SIG-M5 treated with dmso at 0.1 percent for 504 hours (cell line): ENCODE measurements around the gene FKBP7.
"Not testable (repeated sequence)": the region's sequence is repeated elsewhere in the genome, so short reads cannot be mapped to it uniquely, and the experiment has no call there.

Source experiments
- DNase-seq: peaks from one replicate; lab custom pipeline; 2025; ENCODE audit not compliant: unreplicated experiment; lab: John Stamatoyannopoulos, UW

FKBP7 gene

DNA sequence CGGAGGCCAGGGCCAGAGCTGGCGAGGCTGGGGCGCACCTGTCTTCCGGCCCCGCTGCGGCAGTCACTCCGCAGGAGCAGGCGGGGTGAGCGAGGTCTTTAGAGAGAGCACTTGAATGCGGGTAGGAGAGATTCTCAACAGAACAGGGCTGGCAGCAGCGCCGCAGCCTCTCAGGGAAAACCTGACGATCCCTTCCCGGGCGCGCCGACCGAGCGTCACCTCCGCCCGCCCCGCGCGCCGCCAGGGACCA is 28.0 kb downstream of the FKBP7 start:
- no peak for DNase-seq

DNA sequence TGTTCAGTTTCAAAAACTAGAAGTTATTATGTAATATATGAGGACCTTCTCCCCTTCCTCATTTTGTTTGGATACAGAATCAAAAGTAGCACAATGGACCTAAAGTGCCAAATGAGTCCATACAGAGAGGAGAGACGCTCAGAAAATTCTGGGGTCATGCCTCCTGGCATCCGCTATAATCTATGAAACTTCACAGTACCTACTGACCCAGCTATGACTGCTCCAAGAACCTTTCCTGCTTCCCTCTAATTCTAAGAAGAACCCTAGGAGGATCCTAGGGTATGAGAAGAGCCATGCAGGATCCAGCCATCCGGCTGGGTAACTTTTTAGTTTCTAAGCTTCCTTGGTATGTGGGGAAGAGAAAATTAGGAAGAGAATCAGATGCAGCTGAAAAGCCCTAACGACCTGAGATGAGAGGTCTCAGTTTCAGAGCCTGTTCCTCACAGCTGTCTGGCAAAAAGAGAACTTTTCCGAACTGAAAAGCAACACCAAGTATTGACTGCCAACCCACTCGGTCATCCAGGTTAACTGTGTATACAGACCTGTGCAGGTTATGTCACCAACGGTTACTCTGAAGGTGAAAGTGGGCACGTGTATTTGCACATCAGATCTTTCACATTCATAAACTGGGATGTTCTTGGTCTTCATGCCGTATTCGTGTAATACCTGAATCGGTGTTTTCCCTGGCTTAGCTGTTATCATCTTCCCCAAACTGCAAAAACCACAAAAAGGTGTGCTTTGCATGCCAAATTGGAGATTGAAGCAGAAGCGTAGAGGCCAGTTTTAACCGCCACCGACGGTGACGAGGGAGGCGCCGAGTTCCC is 28.5 kb downstream of the FKBP7 start:
- DNase-seq = peak; percentile 44

DNA sequence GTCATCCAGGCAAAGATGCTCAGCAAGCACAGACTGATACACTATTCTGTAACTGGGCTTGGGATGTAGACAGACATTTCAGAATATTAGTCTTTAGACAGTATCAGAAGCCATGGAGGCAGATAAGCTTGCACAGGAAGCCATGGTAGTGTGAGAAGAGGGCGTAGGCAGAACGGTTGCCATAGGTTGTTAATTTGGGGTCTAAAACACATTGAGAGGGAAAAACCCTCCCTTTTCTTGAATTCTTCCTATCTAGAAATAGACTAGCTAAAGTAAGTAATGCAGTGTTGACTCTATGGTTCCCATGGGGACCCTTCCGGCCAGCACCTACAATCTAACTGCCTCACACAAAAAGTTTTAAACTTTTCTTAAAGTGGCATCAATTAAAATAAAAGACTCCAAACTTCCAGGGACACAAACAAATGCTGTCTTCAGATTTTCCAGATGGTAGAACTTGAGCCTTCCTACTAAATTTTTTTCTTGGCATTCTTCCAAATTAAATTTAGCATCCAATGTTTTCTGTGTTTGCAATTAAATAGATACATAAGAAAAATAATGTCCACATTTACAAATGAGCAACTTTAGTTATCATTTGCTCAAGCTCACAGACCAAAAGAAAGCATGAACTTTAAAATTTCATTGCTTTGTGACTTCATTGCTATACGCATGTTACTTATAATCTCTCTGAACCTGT is 29.3 kb downstream of the FKBP7 start:
- DNase-seq = no peak

DNA sequence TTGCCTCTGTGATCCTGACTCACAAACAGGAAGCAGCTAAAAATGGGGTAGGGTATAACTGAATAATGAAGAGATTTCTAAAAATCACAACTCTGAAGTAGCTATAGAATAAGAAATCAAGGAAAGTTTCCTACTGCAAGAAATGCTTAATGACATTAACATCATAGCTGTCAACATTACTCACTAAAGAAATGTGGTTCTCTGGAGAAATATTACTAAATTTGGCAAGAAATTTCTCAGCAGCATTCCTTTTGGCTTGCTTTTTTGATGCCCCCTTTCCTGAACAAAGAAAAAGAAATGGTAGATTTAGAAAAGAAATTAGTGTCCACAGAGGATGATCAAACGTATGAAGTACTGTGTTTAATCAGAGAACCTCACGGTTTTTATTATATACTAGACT is 37.0 kb downstream of the FKBP7 start:
- DNase-seq = no peak

DNA sequence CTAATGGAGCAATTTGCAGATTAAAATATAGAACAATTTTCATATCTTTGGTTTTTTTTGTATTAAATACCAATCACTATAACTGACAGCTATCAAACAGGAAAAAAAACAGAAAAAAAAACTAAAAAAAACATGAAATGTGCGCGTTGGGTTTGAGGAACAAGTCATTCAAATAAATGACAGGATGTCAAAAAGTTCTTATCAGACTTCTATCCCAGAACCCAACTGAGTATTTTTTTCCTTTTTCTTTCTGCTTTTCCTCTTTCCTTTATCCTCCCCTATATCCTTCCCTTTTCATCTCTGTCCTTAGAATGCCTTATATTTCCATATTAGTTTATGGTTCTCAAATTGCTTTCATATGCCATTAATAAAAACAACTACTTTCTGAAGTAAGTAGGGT is 41.7 kb downstream of the FKBP7 start:
- no peak for DNase-seq

DNA sequence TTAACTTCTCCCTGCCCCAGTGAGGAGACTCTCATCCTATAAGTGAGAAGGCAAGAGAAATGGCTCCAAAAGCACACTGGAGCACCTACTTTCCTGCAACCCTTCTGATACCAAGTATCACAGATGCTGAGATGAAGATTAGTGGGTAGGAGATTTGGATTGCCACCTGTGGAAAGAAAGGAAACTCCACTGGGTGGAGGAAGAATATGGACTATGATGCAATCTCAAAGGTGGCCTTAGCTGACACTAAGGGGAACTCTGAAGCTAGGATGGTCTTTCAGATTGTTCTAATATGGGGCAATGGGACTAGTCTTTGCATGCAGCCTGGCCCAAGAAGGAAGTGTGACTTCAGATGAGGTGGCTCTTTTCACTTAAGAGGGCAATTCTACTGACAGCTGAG is 49.1 kb downstream of the FKBP7 start:
- peak; percentile 39 for DNase-seq

DNA sequence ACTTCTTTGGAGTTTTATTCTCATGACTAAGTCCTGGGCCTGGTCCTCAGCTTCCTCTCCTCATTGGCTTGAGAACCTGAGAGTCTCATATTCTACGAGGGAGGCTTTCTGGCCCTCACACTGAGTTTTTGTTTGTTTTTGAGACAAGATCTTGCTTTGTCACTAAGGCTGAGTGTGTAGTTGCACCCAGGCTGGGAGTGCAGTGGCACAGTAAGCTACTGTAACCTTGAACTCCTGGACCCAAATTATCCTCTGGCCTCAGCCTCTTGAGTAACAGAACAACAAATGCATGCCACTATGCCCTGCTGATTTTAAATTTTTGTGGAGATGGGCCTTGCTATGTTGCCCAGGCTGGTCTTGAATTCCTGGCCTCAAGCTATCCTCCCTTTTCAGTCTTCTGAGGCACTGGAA is 50.0 kb downstream of the FKBP7 start:
- DNase-seq = no peak

DNA sequence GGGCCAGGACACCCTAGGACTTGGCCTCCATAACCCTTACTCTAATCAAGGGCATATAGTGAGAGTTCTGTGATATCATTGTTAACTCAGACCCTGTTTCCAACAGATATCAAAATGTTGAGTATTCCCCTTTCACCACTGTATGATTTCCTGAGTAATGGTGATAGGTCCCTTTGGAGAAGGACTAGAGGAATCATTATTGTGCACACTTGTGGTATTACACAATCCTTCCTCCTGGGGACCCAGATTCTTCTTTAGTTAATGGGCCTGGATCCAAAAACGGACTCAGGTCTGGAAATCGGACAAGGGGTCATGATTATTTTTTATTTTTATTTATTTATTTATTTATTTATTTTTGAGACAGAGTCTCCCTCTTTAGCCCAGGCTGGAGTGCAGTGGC is 50.9 kb downstream of the FKBP7 start:
- DNase-seq = no peak

DNA sequence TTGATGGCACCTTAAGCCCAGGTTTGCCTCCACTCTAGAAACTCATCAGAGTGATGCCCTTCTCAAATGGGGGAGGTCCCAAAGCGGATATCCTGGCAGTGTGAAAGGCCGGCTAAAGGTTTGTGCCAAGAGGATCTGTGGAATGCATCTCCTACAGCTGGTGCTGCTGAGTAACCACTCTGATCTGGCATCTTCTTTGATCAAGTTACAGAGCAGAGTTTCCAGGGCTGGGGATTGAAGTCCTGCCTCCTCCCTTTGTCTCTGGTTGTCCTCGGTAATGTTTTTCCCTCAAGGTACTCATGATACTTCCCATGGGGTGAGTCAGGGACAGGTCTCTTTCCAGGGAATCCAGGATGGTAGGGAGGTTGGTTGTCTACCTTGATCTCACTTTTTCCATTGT is 52.0 kb downstream of the FKBP7 start:
- no peak for DNase-seq

DNA sequence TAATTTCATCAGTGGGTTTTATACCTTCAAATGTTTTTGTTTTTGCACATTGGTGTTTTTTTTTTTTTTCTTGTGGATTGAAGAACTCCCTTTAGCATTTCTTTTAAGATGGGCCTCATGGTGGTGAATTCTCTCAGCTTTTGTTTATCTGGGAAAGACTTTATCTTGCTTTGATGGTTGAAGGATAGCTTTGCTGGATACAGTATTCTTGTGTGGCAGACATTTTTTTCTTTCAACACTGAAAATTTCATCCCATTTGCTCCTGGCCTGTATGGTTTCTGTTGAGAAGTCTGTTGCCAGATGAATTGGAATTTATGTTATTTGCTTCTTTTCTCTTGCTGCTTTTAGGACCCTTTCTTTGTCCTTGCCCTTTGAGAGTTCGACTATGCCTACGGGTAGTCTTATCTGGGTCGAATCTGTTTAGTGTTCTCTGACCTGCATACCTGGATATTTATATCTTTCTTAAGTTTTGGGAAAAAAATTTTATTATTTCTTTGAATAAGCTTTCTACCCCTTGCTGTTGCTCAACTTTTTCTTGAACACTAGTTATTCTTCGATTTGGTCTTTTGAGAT is 53.1 kb downstream of the FKBP7 start:
- no peak for DNase-seq

DNA sequence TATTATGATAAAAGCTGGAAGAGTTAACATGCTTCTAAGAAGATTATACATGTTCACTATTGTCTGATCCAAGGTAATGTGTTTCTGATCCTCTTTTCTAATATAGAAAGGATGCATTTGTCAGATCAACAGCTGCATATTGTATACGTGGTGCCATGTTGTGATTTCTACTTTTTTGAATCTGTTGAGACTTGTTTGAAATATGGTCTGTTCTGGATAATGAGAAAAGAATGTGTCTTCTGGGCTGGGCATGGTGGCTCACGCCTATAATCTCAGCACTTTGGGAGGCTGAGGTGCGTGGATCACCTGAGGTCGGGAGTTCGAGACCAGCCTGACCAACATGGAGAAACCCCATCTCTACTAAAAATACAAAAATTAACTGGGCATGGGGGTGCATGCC is 54.7 kb downstream of the FKBP7 start:
- DNase-seq = not testable (repeated sequence)

DNA sequence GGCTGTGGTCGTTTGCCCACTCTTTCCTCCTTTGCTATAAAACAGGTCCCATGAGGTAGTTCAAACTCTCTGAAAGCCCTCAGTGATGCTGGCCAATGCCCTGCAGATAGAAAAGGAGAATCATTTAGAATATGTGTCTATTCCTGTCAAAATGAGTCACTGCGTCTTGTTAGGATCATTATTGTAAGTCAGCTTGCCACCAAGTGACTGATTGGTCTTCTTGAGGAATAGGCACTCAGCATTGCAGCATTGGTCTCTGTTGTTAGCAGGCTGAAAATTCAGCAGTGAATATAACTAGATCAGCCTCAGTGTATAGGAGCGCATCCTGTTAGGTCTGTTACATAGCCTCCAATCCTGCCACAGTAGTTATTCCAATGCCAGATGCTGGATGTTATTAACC is 56.3 kb downstream of the FKBP7 start:
- DNase-seq = no peak

DNA sequence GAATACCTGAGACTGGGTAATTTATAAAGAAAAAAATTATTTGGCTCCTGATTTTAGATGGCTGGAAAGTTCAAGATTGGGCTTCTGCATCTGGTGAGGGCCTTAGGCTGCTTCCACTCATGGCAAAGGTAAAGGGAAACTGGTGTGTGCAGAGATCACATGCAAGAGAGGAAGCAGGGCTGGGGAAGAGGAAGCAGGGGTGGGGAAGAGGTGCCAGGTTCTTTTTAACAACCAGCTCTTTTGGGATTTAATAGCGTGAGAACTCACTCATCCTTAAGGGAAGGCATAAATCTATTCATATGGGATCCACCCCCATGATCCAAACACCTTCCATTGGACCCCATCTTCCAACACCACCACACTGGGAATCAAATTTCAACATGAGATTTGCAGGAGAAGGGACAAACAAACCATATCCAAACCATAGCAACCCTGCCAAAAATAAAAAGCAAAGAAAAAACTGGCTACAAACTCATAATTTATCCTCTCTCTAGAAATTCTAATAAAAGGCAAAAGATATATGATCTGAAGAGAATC is 57.9 kb downstream of the FKBP7 start:
- DNase-seq = no peak

DNA sequence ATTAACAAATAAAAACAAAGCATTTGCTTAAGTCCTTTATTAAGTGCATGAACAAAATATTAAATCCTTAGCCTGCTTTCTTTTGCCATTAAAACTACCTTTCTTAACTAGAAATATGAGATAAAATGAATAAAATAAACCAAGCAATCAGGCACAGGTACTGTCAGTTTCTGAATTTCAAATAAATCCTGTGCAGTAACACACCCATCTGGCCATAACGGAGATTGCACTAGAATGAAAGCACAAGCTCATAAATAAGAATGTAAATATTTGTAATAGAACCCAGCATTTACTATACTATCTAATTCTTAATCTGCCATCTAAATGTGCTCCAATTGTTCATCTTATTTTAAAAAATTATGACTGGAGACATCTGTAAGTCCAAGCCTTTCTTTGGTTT is 59.3 kb downstream of the FKBP7 start:
- DNase-seq = peak; percentile 17

DNA sequence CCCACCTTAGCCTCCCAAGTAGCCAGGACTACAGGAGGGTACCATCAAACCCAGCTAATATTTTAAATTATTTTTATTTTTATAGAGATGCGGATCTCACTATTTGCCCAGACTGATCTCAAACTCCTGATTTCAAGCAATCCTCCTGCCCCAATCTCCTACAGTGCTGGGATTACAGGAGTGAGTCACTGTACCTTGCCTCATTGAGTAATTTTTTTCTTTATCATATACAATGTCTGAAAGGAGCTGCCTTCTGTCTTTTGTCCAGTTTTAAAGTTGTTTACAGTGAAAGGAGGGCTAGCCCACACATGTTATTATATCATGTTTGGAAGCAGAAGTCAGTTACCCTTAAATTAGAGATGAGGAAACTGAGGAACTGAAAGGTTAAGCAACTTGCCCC is 60.0 kb downstream of the FKBP7 start:
- DNase-seq = no peak

DNA sequence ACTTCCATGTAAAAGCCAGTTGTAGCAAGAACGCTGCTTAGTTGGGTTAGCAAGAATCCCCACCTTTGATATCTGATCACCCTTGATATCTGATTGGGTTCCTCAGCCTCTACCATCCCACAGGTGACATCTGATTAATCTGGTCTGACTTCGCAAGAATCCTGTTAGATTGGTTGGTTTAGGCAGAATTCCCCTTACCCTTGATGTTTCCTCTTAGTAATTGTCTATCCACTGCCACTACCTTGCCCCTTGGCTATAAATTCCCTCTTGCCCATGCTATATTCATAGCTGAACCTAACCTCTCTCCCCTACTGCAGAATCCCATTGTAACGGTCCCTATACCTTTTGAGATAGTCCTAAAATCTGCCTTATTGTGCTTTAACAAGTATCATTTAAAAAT is 60.5 kb downstream of the FKBP7 start:
- DNase-seq = no peak

DNA sequence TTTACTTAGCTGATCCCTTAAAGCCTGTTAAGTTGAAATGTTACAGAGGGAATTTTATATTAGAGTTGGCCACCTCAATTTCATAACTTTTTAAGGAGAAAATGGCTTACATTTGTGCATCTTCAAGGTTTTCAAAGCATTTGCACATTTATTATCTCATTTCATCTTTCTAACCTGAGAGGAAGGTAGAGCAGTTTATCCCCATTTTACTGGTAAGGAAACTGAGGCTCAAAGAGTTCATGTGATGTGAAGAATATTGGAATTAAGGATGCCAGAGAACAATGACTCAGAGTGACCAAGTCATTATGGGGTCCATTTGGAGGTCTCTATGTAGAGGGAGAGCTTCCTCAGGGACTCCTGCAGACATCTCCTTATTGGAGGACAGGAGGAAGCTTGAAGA is 62.4 kb downstream of the FKBP7 start:
- DNase-seq = no peak

DNA sequence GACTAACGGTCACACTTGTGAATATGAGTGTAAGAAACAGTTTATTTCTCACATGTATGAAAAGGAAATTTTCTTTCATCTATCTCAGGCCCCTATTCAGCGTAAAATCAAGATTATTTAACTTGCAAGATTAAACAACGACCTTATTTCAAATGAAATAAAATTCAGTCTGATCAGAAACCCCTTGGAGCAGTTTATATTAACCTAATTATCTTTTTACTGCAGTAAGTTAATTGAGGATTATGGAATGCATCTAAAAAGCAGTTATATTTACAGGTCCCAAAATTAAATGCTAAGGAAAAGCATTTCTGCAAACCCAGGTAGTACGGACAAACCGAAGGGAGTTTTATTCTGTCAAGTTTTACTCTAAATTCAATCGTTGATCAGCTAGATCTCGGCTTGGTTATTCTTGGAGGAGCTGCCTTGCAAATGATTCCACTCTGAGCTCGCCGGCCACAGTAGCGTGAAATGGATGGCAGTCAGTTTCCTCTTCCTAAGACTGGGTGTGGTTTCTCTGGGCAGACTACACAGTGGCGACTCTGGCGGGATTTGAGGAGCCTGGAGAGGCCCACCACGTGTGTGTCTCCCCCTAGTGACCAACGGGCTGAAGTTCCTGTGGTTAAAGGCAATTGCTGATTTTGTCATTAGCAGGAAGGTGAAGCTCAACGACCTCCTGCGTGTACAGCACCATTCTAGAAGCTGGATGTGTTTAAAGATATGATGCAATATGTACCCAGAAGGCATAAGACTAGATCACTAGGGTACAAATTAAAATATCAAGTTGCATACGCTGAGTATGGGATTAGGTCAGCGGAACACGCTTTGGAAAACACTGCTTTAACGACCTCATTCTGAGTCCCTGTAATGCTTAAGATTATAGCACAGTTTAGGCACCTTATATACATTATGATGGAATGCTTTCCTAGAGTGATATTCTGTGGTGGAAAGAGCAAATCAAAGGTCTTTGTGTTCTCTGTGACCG is 63.8 kb downstream of the FKBP7 start:
- DNase-seq = peak; percentile 99
